HG02571 (cell line): ENCODE data around the gene JPT2.

ENCODE experiments used
- ATAC-seq: cut with Tn5 transposase; IDR thresholded peaks from one replicate; pipeline ENCODE4 v1.9.1; 2021; ENCODE audit warnings: mild to moderate bottlenecking, moderate library complexity; ENCODE audit not compliant: unreplicated experiment

Gene JPT2

DNA sequence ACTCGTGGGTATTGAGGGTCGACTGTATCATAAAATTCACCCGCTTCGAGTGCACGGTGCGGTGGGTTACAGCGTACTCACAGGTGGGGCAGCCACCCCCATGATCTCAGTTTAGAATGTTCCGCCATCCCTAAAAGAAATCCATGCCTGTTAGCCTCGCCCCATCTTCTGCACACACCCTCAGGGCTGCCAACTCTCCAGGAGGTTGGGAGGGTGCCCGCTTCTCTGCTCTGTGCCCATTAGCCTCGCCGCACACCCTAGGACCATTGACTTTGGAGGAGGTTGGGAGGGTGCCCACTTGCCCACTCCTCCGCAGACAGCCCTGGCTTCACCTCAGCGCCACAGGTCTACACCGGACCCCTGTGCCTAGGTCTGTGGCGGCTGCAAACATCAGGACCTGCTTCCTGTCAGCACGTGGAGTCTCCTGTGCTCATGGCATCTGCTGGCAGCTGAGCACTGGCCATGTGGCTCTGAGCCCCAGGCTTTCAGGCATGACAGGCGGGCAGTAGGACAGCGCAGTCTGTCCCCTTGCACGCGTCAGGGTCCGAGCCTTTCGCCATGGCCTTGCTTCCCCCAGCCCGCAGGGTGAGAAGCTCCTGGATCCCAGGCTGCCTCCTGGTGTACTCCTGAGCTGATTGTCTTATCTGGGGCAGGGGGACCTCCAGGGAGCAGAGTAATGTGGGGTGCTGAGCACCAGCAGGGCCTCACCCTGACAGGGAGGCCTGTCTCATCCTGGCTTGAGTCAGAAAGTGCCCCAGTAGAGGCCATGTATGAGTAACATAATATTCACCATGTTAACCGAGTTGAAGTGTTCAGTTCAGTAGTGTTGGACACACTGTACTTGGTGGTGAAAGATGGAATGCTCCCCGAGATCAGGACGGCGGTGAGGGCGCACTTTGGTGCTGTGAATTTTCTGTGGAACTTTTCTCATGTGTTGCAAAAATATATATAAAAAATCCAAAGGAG, 71.4 kb downstream of the JPT2 start:
- no peak for ATAC-seq
